ENCODE data around the gene DNAJC18. TPM values are rescaled to one million over a fixed set of nuclear protein-coding genes. Genes with fewer than 3 reads are reported as not detected.
A peak's percentile ranks its signal among the peaks of the same experiment; 100 is the strongest.
"Not testable (repeated sequence)": the region's sequence is repeated elsewhere in the genome, so short reads cannot be mapped to it uniquely, and the experiment has no call there.

Gene DNAJC18
- total RNA-seq: 10 to 100 TPM; 18.5 to 26.4 TPM
- polyA plus RNA-seq: 1 to 10 TPM; 4.3 to 9.7 TPM
- long read RNA-seq, donor 1, full-length matches to known transcripts: 24 of 33 reads
- long read RNA-seq, donor 1, partial matches to known transcripts: 2 of 33 reads
- long read RNA-seq, donor 1, other reads (novel, unspliced or antisense): 7 of 33 reads
- long read RNA-seq, donor 2, full-length matches to known transcripts: 4 of 10 reads
- long read RNA-seq, donor 2, partial matches to known transcripts: 1 of 10 reads
- long read RNA-seq, donor 2, other reads (novel, unspliced or antisense): 5 of 10 reads

GRCh38 chr5:139439013-139439903 is at the start of gene DNAJC18:
DNAJC18 (minus strand) TSS chr5:139439525; CDS start chr5:139439445, 80 bp downstream.
- Histone ChIP-seq H3K9me3 (ENCODE audit: control insufficient read depth, low read length) (no peaks in the 10 kb centered on the region), H3K27me3 (ENCODE audit: control insufficient read depth in 1 of 2, insufficient read depth in 2 of 2, low read length in 1 of 2) (no peaks in the 10 kb centered on the region), H3K4me1 (ENCODE audit: control insufficient read depth in 1 of 2, insufficient read depth in 2 of 2, low read length in 2 of 2) (peaks cover 0 to 3% of the 10 kb centered on the region in 2 donors), H3K27ac (ENCODE audit: low read depth in 1 of 2, low read length in 2 of 2) (peak within 1 kb of the TSS; percentile 71 to 92), H3K4me3 (ENCODE audit: low read length in 2 of 2) (peak within 1 kb of the TSS; percentile 64 to 85), H3K36me3 (ENCODE audit: control insufficient read depth in 1 of 2, insufficient read depth in 2 of 2, low read length in 1 of 2) (peaks cover 0 to 1% of the 10 kb centered on the region in 2 donors)
- ATAC-seq (ENCODE audit: low FRiP score): peak; percentile 97
- WGBS, 2 donors: 2 to 3% methylated on average over 46 to 49 of the region's 49 CpGs
- intact Hi-C loops (cut with DNase I): loop anchor here in 1 of 2 donors (5.0 kb wide), 1 partner anchor 43 kb away; the partner anchor contains the start of gene STING1
- peak; percentile 97 to 99 for DNase-seq

- no peaks in the 10 kb centered on the region for H3K9me3 ChIP-seq (ENCODE audit: control insufficient read depth, low read length)
- ATAC-seq (ENCODE audit: low FRiP score) (peak; percentile 63), DNase-seq (peak in 1 of 2 donors; percentile 86)
- H3K4me1 ChIP-seq (ENCODE audit: control insufficient read depth in 1 of 2, insufficient read depth in 2 of 2, low read length in 2 of 2): no peaks in the 10 kb centered on the region
- no peak overlapping the region for H3K4me3 ChIP-seq (ENCODE audit: low read length in 2 of 2)
- H3K27me3 ChIP-seq (ENCODE audit: control insufficient read depth in 1 of 2, insufficient read depth in 2 of 2, low read length in 1 of 2): no peaks in the 10 kb centered on the region
- H3K27ac ChIP-seq (ENCODE audit: low read depth in 1 of 2, low read length in 2 of 2): no peak overlapping the region
- WGBS, 2 donors: 70 to 76% methylated on average over 3 of the region's 3 CpGs
- intact Hi-C loops (cut with DNase I): no loop called here
- no peaks in the 10 kb centered on the region for H3K36me3 ChIP-seq (ENCODE audit: control insufficient read depth in 1 of 2, insufficient read depth in 2 of 2, low read length in 1 of 2)
These were observed 48.9 kb upstream of the DNAJC18 start for GRCh38 chr5:139488260-139488659.

GRCh38 chr5:139486201-139486600 is 46.9 kb upstream of the DNAJC18 start:
- H3K4me1 ChIP-seq (ENCODE audit: control insufficient read depth in 1 of 2, insufficient read depth in 2 of 2, low read length in 2 of 2): no peaks in the 10 kb centered on the region
- no peaks in the 10 kb centered on the region for H3K36me3 ChIP-seq (ENCODE audit: control insufficient read depth in 1 of 2, insufficient read depth in 2 of 2, low read length in 1 of 2)
- no peaks in the 10 kb centered on the region for H3K27me3 ChIP-seq (ENCODE audit: control insufficient read depth in 1 of 2, insufficient read depth in 2 of 2, low read length in 1 of 2)
- no peak overlapping the region for H3K4me3 ChIP-seq (ENCODE audit: low read length in 2 of 2)
- H3K27ac ChIP-seq (ENCODE audit: low read depth in 1 of 2, low read length in 2 of 2): no peak overlapping the region
- DNase-seq: no peak
- ATAC-seq (ENCODE audit: low FRiP score): no peak
- H3K9me3 ChIP-seq (ENCODE audit: control insufficient read depth, low read length): no peaks in the 10 kb centered on the region
- intact Hi-C loops (cut with DNase I): no loop called here
- 88 to 91% methylated on average over 7 of the region's 7 CpGs for WGBS, 2 donors

- peak overlapping the region in 1 of 2 donors; percentile 96 for H3K27ac ChIP-seq (ENCODE audit: low read depth in 1 of 2, low read length in 2 of 2)
- DNase-seq; H3K27me3 ChIP-seq (ENCODE audit: control insufficient read depth in 1 of 2, insufficient read depth in 2 of 2, low read length in 1 of 2); ATAC-seq (ENCODE audit: low FRiP score); H3K9me3 ChIP-seq (ENCODE audit: control insufficient read depth, low read length); H3K4me3 ChIP-seq (ENCODE audit: low read length in 2 of 2); H3K4me1 ChIP-seq (ENCODE audit: control insufficient read depth in 1 of 2, insufficient read depth in 2 of 2, low read length in 2 of 2); H3K36me3 ChIP-seq (ENCODE audit: control insufficient read depth in 1 of 2, insufficient read depth in 2 of 2, low read length in 1 of 2): not testable (repeated sequence)
- WGBS, 2 donors: 53 to 62% methylated on average over 6 of the region's 6 CpGs
- intact Hi-C loops (cut with DNase I): loop anchor here in 1 of 2 donors (5.0 kb wide), 1 partner anchor 46 kb away; the partner anchor contains the start of gene DNAJC18
These were observed 43.5 kb upstream of the DNAJC18 start for GRCh38 chr5:139482890-139483208.

- H3K27ac ChIP-seq (ENCODE audit: low read depth in 1 of 2, low read length in 2 of 2): peak within 1 kb of the TSS; percentile 96
- H3K36me3 ChIP-seq (ENCODE audit: control insufficient read depth in 1 of 2, insufficient read depth in 2 of 2, low read length in 1 of 2): peaks cover 0 to 5% of the 10 kb centered on the region in 2 donors
- WGBS, 2 donors: 0 to 1% methylated on average over 19 of the region's 19 CpGs
- no peaks in the 10 kb centered on the region for H3K4me1 ChIP-seq (ENCODE audit: control insufficient read depth in 1 of 2, insufficient read depth in 2 of 2, low read length in 2 of 2)
- DNase-seq (peak; percentile 91 to 95), ATAC-seq (ENCODE audit: low FRiP score) (peak; percentile 75)
- H3K9me3 ChIP-seq (ENCODE audit: control insufficient read depth, low read length): no peaks in the 10 kb centered on the region
- no peaks in the 10 kb centered on the region for H3K27me3 ChIP-seq (ENCODE audit: control insufficient read depth in 1 of 2, insufficient read depth in 2 of 2, low read length in 1 of 2)
- intact Hi-C loops (cut with DNase I): loop anchor here in 1 of 2 donors (5.0 kb wide), 1 partner anchor 45 kb away; the partner anchor contains the start of gene DNAJC18
- peak within 1 kb of the TSS; percentile 34 to 60 for H3K4me3 ChIP-seq (ENCODE audit: low read length in 2 of 2)
These were observed 42.9 kb upstream of the DNAJC18 start, which contains the start of gene STING1 for GRCh38 chr5:139482050-139482889. STING1 (minus strand) TSS chr5:139482758; CDS start chr5:139481704, 1,054 bp downstream.

- DNase-seq (peak in 1 of 2 donors; percentile 70), ATAC-seq (ENCODE audit: low FRiP score) (peak; percentile 74)
- Histone ChIP-seq H3K27ac (ENCODE audit: low read depth in 1 of 2, low read length in 2 of 2) (peak overlapping the region; percentile 96), H3K4me1 (ENCODE audit: control insufficient read depth in 1 of 2, insufficient read depth in 2 of 2, low read length in 2 of 2) (no peaks in the 10 kb centered on the region), H3K9me3 (ENCODE audit: control insufficient read depth, low read length) (no peaks in the 10 kb centered on the region), H3K27me3 (ENCODE audit: control insufficient read depth in 1 of 2, insufficient read depth in 2 of 2, low read length in 1 of 2) (no peaks in the 10 kb centered on the region), H3K36me3 (ENCODE audit: control insufficient read depth in 1 of 2, insufficient read depth in 2 of 2, low read length in 1 of 2) (peaks cover 0 to 5% of the 10 kb centered on the region in 2 donors), H3K4me3 (ENCODE audit: low read length in 2 of 2) (peak overlapping the region; percentile 34 to 60)
- intact Hi-C loops (cut with DNase I): loop anchor here in 1 of 2 donors (2.0 to 5.0 kb wide), 2 partner anchors 31 to 44 kb away; partner anchors contain the start of gene DNAJC18
- WGBS, 2 donors: 10 to 12% methylated on average over 5 of the region's 5 CpGs
These were observed 42.3 kb upstream of the DNAJC18 start for GRCh38 chr5:139481580-139482049.

- intact Hi-C loops (cut with DNase I): loop anchor here in 1 of 2 donors (2.0 to 5.0 kb wide), 2 partner anchors 32 to 44 kb away; partner anchors contain the start of gene DNAJC18
- peak; percentile 72 to 88 for DNase-seq
These were observed 41.8 kb upstream of the DNAJC18 start for GRCh38 chr5:139481122-139481533.

More at GRCh38 chr5:139481122-139481533, 41.8 kb upstream of the DNAJC18 start:
- Histone ChIP-seq H3K27ac (ENCODE audit: low read depth in 1 of 2, low read length in 2 of 2) (peak overlapping the region; percentile 96), H3K27me3 (ENCODE audit: control insufficient read depth in 1 of 2, insufficient read depth in 2 of 2, low read length in 1 of 2) (no peaks in the 10 kb centered on the region), H3K4me3 (ENCODE audit: low read length in 2 of 2) (peak overlapping the region in 1 of 2 donors; percentile 34), H3K9me3 (ENCODE audit: control insufficient read depth, low read length) (no peaks in the 10 kb centered on the region), H3K4me1 (ENCODE audit: control insufficient read depth in 1 of 2, insufficient read depth in 2 of 2, low read length in 2 of 2) (no peaks in the 10 kb centered on the region), H3K36me3 (ENCODE audit: control insufficient read depth in 1 of 2, insufficient read depth in 2 of 2, low read length in 1 of 2) (peaks cover 0 to 5% of the 10 kb centered on the region in 2 donors)
- ATAC-seq (ENCODE audit: low FRiP score): peak; percentile 48
- WGBS, 2 donors: 10% methylated on average over 12 of the region's 12 CpGs

Measured in aorta (tissue), 5 donors.